Fibroblast of skin of left biceps (primary cell): ENCODE results near the gene DPM3.
"Not testable (repeated sequence)": the region's sequence is repeated elsewhere in the genome, so short reads cannot be mapped to it uniquely, and the experiment has no call there.

Experiments
- DNase-seq, 2 experiments: peaks; one replicate each; pipeline ENCODE4 v3.0.0-alpha.2; 2013; ENCODE audit warnings: low read depth in 2 of 2

DPM3 gene

DNA sequence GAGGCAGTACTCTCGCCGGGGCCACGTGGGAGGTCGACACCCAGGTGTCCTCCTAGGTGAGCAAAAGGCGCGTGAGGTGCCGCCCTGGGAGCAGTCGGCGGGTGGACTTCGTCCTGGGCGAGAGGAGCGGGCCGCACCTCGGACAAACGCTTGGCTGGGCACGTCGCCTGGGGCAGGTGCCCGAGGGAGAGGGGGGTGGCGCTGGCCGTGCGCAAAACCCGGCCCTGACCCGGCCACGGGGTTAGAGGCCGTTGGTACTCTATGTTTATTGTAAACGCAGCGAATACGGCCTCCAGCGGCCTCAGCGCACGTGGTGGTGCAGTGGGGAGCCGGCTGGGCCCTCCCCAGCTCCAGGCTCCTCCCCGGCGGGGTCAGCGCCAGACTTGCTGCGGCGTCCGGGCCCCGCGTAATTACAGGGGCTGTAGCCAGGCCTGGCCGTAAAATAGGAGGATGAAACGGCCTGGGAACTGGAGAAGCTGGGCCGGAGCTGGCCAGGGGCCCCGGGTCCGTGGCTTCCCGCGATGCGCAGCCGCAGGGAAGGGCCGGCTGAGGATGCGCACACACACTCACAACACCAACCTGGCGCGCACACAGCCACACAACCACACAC, 14.3 kb downstream of the DPM3 start:
- DNase-seq: no peak

DNA sequence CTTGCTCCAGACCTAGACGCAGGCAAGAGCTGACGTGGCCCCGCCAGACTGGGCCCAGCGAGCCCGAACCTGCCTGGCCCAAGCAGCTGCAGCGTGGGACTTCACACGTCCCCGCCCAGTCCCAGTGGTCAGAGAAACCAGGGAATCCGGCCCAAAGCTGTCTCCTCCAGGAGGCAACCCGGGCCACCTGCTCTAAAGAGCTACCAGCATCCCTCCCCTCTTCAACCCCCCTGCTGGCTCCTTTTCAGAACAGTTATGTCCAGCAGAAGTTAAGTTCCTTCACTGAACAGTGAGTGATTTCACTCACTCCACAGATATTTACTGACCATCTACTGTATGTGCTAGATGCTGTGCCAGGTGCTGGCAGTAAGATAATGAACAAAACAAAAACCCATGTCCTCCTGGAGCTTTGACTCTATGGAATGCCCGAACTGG, 14.8 kb downstream of the DPM3 start:
- no peak for DNase-seq

- no peak for DNase-seq
These were observed 15.5 kb downstream of the DPM3 start for GRCh38 chr1:155124503-155125463.

DNA sequence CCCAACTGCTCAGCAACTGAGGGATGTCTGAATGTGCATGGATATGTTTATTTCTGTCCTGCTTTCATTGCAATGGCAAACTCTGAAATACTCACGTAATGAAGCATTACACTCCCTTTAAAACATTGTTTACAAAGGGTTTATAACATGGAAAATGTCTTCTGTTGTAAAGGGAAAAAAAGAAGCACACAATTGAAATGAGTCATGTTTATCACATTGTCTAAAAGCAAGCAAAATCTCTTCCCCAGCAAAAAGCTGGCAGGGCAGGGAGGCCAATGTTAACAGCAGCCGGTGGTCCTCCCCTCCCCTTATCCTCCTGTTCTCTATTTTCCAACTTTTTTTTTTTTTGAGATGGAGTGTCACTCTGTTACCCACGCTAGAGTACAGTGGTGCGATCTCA, 16.5 kb downstream of the DPM3 start:
- no peak for DNase-seq

DNA sequence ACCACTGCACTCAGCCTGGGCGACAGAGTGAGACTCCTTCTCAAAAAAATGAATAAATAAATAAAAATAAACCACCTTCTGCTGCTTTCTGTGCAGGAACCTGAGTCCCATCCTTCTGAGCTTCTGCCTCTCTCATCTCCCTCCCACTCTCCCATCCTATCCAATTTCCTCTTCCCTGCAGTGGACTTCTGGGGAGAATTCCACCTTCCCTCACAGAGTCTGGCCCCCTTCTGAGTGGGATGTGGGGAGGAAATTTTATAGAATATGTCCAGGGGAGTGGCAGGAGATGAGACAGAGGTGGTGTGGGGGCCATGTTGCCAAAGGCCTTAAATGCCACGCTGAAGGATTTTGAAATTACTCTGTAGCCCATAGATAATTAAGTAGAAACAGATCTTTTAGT, 18.0 kb downstream of the DPM3 start:
- no peak for DNase-seq

- DNase-seq: no peak
These were observed 19.1 kb downstream of the DPM3 start for GRCh38 chr1:155121249-155121648.

DNA sequence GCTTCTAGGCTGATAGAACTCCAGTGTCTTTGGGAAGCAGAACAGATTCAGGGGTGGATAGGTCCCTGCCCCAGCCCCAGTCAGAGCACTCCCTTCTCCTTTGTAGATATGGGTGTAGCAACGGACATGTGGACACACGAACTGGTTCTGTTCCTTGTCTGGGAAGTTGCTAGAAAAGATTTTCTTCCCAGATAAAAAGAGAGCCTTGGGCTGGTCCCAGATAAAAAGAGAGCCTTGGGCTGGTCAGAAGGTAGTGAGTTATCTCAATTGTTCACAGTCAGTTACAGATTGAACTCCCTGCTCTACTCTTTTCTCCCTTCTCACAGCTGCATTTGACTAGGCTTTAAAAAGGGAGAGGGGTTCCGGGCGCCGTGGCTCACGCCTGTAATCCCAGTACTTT, 20.1 kb downstream of the DPM3 start:
- DNase-seq: no peak

DNA sequence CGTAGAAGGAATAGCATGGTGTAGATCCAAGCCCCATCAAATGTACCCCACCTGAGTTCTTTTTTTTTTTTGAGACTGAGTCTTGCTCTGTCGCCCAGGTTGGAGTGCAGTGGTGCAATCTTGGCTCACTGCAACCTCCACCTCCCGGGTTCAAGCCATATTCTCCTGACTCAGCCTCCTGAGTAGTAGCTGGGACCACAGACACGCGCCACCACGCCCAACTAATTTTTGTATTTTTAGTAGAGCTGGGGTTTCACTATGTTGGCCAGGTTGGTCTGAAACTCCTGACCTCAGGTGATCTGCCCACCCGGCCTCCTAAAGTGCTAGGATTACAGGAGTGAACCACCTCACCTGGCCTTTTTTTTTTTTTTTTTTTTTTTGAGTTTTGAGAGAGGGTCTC, 22.2 kb downstream of the DPM3 start:
- DNase-seq: not testable (repeated sequence)

GRCh38 chr1:155117610-155118009, 22.7 kb downstream of the DPM3 start:
- no peak for DNase-seq

GRCh38 chr1:155116113-155116764, 24.1 kb downstream of the DPM3 start:
- no peak for DNase-seq

DNA sequence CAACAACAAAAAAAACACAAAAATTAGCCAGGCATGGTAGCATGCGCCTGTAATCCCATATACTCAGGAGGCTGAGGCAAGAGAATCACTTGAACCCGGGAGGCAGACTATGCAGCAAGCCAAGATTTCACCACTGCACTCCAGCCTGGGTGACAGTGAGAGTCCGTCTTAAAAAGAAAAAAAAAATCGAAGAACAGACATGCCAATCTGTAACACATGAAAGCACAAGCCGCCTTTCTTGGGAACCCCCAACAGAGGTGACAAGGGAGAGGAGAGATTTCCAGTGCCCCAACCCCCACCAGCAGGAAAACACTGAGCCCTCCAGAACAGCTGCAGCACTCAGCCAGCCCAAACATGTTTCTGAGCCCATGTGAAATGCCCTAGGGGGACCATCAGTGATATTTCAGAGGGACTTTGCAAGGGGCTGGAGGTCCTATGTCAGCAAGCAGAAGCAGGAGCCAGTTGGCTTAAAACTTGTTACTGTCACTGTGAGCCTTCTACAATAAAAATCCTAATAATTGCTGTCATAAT, 26.8 kb downstream of the DPM3 start:
- no peak for DNase-seq

- no peak for DNase-seq
These were observed 29.5 kb downstream of the DPM3 start for GRCh38 chr1:155110826-155111225.

DNA sequence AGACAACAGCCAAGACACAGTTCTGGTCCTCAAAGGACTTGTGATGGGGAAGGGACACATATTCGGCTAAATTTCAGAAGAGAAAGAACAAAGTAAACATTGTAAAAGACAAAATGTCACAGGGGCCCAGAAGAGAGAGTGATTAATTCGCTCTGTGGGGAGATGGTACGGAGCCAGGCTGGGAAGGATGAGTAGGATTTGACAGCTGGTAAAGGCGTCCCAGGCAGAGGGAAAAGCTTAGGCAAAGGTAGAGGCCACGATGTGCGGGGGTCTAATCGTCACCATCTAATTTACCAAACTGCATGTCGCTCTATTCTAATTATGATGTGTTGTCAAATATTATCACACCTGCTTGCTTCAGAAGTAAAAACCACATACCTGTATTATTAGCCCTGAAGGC, 29.9 kb downstream of the DPM3 start:
- no peak for DNase-seq

- DNase-seq: no peak
These were observed 32.0 kb downstream of the DPM3 start for GRCh38 chr1:155108296-155108695.

- DNase-seq: no peak
These were observed 32.7 kb downstream of the DPM3 start for GRCh38 chr1:155107309-155108264.

DNA sequence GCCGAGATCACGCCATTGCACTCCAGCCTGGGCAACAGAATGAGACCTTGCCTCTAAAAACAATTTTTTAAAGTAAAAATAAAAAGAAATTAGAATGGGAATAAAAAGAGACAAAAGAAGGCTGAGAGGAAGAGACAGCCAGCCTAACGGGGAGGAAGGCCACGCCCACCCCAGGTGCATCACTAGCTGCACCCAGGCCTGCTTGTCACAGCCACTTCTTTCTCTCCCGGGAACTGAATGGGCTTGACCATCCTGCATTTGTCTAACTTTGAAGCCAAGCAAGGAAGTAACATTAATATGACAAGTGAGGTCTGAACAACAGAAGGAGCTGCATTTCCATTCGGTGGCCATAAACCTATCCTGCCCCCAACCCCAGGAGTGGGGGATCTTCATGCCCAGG, 33.5 kb downstream of the DPM3 start:
- no peak for DNase-seq

GRCh38 chr1:155105604-155106011, 34.7 kb downstream of the DPM3 start:
- no peak for DNase-seq

DNA sequence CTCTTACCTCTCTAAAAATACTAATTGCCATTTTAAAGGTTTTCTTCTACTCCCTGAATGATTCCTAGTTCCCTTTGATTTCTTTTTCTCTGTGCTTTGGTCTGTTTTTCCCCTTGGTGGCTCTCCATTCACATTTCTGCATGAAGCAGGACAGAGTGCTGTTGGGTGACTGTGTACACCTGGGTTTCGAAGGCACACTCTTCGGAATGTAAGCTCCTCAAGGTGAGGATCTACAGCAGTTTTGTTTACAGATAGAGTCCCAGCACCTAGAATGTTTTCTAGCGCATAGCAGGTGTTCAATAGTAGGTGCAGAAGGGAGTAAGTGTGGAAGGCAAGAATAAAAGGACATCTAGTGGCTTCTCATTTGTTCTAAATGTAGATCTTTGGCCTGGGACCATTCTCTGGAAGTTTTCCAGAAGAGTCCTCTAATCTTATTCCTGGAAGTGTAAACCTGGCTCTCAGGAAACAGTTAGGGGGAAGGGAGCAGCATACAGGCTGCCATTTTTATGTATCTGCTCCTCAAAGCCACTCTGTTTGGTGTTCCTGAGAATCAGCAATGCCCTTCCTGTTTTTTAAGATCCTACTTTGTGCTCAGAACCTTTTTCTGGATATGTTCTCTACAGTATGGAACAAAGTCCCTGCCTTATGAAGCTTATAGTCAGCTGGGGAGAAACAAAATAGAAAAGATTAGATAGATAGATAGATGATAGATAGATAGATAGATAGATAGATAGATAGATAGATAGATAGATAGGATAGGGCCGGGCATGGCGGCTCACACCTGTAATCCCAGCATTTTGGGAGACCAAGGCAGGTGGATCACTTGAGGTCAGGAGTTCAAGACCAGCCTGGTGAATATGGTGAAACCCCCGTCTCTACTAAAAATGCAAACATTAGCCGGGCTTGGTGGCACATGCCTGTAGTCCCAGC, 35.5 kb downstream of the DPM3 start:
- DNase-seq: no peak

GRCh38 chr1:155103325-155103724, 37.0 kb downstream of the DPM3 start:
- DNase-seq: no peak

DNA sequence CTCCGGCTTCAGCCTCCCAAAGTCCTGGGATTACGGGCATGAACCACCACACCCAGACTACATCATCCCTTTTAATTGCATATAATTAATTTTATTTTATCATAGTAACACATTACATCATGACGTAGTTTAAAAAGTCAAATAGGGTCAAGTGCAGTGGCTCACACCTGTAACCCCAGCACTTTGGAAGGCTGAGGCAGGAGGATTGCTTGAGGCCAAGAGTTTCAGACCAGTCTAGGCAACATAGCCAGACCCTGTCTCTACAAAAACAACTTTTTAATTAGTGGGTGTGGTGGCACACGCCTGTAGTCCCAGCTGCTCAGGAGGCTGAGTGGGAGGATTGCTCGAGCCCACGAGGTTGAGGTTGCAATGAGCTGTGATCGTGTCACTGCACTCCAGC, 41.0 kb downstream of the DPM3 start:
- no peak for DNase-seq
